Activated CD4-positive, alpha-beta memory T cell treated with anti-CD3 and anti-CD28 coated beads, Interleukin-2, amount 10 ng/mL, durations not matched to agents 7 days and 5 days (primary cell): ENCODE measurements around the gene GAL. TPM values are rescaled to one million over a fixed set of nuclear protein-coding genes. Genes with fewer than 3 reads are reported as not detected.
"Not testable (repeated sequence)": the region's sequence is repeated elsewhere in the genome, so short reads cannot be mapped to it uniquely, and the experiment has no call there.

Source experiments
- CTCF ChIA-PET: fragments of 350-600 bp; sonication (Branson Sonifier 250); formaldehyde crosslinking; loops from one replicate; lab custom pipeline; 2021; ENCODE audit warnings: antibody characterized with exemption, inconsistent platforms; lab: Charles Lee
- POLR2A ChIA-PET: fragments of 350-600 bp; sonication (Branson Sonifier 250); formaldehyde crosslinking; loops from one replicate; lab custom pipeline; 2021; ENCODE audit warnings: antibody characterized with exemption; lab: Charles Lee
- DNase-seq: peaks from one replicate; pipeline ENCODE4 v3.0.0-alpha.2; 2020
- H3K27ac Mint-ChIP-seq: one replicate; pipeline ENCODE4 v1.8.0; 2021; ENCODE audit warnings: mild to moderate bottlenecking, mixed read lengths
- H3K27me3 Mint-ChIP-seq: one replicate; pipeline ENCODE4 v1.8.0; 2021; ENCODE audit warnings: mixed read lengths
- H3K36me3 Mint-ChIP-seq: one replicate; pipeline ENCODE4 v1.8.0; 2021; ENCODE audit warnings: low read depth, mixed read lengths
- H3K4me1 Mint-ChIP-seq: one replicate; pipeline ENCODE4 v1.8.0; 2021; ENCODE audit warnings: mixed read lengths
- H3K4me3 Mint-ChIP-seq: one replicate; pipeline ENCODE4 v1.8.0; 2021; ENCODE audit warnings: mild to moderate bottlenecking, mixed read lengths
- H3K9me3 Mint-ChIP-seq: one replicate; pipeline ENCODE4 v1.8.0; 2021; ENCODE audit warnings: mixed read lengths
- total RNA-seq, 2 experiments: library from RNA; stranded (reverse); gene quantifications; one replicate each; pipeline ENCODE4 v1.2.3, GENCODE V29; 2021

Gene GAL, protein sequence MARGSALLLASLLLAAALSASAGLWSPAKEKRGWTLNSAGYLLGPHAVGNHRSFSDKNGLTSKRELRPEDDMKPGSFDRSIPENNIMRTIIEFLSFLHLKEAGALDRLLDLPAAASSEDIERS
- not detected for total RNA-seq

DNA sequence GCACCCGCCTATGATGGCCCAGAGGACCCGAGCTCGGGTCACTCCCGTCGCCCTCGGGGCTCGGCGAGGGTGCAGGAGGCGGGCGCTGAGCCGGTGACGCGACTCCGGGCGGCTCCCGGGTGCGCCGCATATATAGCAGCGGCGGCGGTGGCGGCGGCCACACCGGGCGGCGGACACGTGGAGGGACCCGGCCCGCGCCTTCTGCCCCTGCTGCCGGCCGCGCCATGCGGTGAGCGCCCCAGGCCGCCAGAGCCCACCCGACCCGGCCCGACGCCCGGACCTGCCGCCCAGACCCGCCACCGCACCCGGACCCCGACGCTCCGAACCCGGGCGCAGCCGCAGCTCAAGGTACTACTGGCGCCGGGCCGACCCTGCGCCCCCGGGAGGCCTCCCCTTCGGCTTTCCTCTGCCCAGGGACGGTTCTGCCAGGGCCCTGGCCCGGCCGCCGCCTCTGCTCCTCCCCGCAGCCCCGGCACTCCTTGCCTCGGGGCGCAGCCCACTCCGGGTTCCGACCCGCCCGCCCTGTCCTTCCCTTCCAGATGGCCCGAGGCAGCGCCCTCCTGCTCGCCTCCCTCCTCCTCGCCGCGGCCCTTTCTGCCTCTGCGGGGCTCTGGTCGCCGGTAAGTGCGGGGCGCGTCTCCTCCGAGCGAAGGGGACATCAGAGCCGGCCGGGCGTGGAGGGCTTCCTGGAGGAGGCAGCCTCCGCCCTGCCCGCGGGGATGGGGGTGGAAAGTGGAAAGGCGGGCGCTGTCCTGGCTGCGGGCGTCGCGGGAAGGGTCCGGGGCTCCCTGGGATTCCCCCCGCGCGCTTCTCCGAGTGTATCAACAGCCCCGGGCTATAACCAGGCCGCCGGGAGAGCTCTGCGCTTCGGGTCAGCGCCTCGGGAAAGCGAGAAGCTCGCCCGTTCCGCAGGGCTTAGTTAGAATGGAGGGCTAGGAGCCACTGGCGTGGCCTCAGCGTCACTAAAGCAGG lies at the start of gene GAL:
GAL (plus strand) TSS at position 160 of the 972 bp plus-strand sequence; CDS start at position 540, 380 bp downstream.
- CTCF ChIA-PET: no interaction called here
- Mint-ChIP-seq H3K36me3 (no peaks in the 10 kb centered on the region), H3K4me3 (no peak within 1 kb of the TSS), H3K4me1 (peaks cover 1% of the 10 kb centered on the region), H3K27me3 (peaks cover 52% of the 10 kb centered on the region), H3K27ac (no peak within 1 kb of the TSS), H3K9me3 (no peaks in the 10 kb centered on the region)
- POLR2A ChIA-PET: no interaction called here
- DNase-seq: no peak

DNA sequence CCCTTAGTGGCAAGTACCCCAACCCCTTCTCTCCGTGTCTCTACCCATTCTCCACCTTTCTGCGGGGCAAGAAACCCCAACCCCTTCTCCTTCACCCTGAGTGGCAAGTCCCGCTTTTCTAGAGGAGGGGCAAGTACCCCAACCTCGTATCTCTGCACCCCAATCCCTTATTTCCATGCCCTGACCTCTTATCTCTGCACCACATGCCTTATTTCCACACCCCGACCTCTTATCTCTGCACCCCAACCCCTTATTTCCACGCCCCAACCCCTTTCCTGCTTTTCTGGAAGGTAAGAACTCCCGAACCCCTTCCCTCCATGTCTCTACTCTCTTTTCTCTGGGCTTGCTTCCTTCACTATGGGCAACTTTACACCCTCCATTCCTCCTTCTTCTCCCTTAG lies 49.7 kb upstream of the GAL start:
- H3K9me3 Mint-ChIP-seq, H3K4me1 Mint-ChIP-seq, H3K27ac Mint-ChIP-seq, H3K4me3 Mint-ChIP-seq, DNase-seq, H3K36me3 Mint-ChIP-seq, CTCF ChIA-PET, POLR2A ChIA-PET: not testable (repeated sequence)
- H3K27me3 Mint-ChIP-seq: peaks cover 23% of the 10 kb centered on the region

DNA sequence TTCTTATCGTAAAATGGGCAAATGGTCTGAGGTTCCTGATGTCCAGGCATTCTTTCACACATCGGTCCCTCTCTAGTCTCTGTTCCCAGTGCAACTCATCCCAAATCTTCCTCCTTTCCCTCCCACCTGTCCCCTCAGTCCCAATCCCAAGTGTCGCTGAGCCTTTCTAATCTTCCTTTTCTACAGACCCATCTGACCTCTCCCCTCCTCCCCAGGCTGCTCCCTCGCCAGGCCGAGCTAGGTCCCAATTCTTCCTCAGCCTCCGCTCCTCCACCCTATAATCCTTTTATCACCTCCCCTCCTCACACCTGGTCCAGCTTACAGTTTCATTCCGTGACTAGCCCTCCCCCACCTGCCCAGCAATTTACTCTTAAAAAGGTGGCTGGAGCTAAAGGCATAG lies 49.2 kb upstream of the GAL start:
- H3K9me3 Mint-ChIP-seq, H3K4me3 Mint-ChIP-seq, POLR2A ChIA-PET, CTCF ChIA-PET, H3K4me1 Mint-ChIP-seq, H3K36me3 Mint-ChIP-seq, H3K27ac Mint-ChIP-seq, DNase-seq: not testable (repeated sequence)
- H3K27me3 Mint-ChIP-seq: peaks cover 23% of the 10 kb centered on the region

DNA sequence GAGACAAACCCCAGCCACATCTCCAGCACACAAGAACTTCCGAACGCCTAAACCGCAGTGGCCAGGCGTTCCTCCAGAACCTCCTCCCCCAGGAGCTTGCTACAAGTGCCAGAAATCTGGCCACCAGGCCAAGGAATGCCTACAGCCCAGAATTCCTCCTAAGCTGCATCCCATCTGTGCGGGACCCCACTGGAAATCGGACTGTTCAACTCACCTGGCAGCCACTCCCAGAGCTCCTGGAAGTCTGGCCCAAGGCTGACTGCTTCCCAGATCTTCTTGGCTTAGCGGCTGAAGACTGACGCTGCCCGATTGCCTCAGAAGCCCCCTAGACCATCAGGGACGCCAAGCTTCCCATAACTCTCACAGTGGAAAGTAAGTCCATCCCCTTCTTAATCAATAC lies 48.5 kb upstream of the GAL start:
- H3K4me1 Mint-ChIP-seq, DNase-seq, H3K36me3 Mint-ChIP-seq, CTCF ChIA-PET, H3K4me3 Mint-ChIP-seq, POLR2A ChIA-PET, H3K27ac Mint-ChIP-seq, H3K9me3 Mint-ChIP-seq: not testable (repeated sequence)
- peaks cover 23% of the 10 kb centered on the region for H3K27me3 Mint-ChIP-seq

DNA sequence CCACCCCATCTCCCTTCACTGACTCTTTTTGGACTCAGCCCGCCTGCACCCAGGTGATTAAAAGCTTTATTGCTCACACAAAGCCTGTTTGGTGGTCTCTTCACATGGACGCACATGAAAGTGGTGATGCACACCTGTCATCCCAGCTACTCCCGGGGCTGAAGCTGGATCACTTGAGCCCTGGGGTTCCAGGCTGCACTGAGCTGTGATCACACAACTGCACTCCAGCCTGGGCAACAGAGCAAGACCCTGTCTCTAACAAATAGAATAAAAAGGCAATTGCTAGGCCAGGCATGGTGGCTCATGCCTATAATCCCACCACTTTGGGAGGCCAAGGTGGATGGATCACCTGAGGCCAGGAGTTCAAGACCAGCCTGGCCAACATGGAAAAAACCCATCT lies 45.0 kb upstream of the GAL start:
- POLR2A ChIA-PET, DNase-seq, H3K4me1 Mint-ChIP-seq, H3K36me3 Mint-ChIP-seq, CTCF ChIA-PET, H3K27ac Mint-ChIP-seq, H3K9me3 Mint-ChIP-seq, H3K4me3 Mint-ChIP-seq: not testable (repeated sequence)
- H3K27me3 Mint-ChIP-seq: peaks cover 23% of the 10 kb centered on the region

DNA sequence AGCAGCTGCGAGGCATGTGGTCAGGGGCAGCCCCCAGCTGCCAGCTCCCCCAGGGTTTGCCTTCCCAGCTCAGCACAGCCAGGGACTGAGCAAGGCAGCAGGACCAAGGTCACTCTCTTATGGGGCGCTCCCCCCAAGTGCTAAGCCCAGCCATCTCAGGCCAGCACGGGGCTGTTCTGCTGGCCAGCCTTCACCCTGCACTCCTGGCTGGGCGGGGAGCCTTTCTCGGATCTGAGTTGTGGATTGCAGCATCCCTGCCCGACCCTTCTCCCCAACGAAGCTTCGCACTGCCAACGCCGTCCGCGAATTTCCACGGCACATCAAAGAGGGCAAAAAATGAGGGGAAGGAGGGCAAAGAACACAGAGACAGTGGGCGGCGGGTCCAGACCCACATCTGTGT lies 42.5 kb upstream of the GAL start:
- peaks cover 15% of the 10 kb centered on the region for H3K27me3 Mint-ChIP-seq
- POLR2A ChIA-PET: no interaction called here
- peaks cover 2% of the 10 kb centered on the region for H3K9me3 Mint-ChIP-seq
- CTCF ChIA-PET: no interaction called here
- no peak for DNase-seq
- no peak overlapping the region for H3K4me3 Mint-ChIP-seq
- H3K4me1 Mint-ChIP-seq: no peaks in the 10 kb centered on the region
- no peak overlapping the region for H3K27ac Mint-ChIP-seq
- H3K36me3 Mint-ChIP-seq: no peaks in the 10 kb centered on the region

DNA sequence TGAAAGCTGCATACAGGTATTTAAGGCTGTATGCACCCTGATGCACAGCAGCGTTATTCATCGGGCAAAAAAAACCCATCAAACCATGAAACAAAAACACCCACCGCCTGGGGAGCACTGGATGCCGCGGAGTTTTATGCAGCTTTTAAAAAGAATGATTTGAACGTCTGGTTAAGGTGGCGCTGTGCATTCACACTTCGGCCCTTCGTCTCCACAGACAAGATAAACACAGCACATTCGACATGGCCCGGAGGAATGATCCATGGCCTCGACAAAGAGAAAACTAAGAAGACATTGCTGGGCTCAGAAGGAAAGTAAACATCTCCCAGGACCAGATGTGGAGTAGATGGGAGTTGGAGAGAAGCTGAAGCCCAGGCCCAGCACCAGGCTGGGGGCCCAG lies 40.8 kb upstream of the GAL start:
- Mint-ChIP-seq H3K27ac (no peak overlapping the region), H3K9me3 (peaks cover 7% of the 10 kb centered on the region), H3K27me3 (peaks cover 20% of the 10 kb centered on the region), H3K4me3 (no peak overlapping the region), H3K4me1 (no peaks in the 10 kb centered on the region), H3K36me3 (no peaks in the 10 kb centered on the region)
- DNase-seq: no peak
- ChIA-PET CTCF (no interaction called here), POLR2A (no interaction called here)

DNA sequence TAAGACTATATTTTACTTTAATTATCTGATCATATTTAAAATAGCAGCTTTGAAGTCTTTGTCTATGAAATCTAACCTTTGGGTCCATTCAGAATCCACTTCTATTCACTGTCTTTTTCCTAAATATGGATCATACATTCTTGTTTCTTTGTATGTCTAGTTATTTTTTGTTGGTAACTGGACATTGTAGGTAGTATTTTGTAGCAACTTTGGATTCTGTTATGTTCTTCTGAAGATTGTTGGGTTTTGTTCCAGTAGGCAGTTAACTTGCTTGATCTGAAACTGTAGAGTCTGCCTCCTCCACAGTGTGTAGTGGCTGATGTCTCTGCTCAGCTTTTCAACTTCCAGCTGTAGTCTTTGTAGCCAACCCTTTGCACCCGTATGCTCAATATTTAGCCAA lies 37.5 kb upstream of the GAL start:
- H3K4me3 Mint-ChIP-seq: no peak overlapping the region
- CTCF ChIA-PET: no interaction called here
- no peaks in the 10 kb centered on the region for H3K4me1 Mint-ChIP-seq
- H3K27ac Mint-ChIP-seq: no peak overlapping the region
- H3K27me3 Mint-ChIP-seq: peaks cover 26% of the 10 kb centered on the region
- H3K9me3 Mint-ChIP-seq: peaks cover 7% of the 10 kb centered on the region
- POLR2A ChIA-PET: no interaction called here
- H3K36me3 Mint-ChIP-seq: no peaks in the 10 kb centered on the region
- no peak for DNase-seq

DNA sequence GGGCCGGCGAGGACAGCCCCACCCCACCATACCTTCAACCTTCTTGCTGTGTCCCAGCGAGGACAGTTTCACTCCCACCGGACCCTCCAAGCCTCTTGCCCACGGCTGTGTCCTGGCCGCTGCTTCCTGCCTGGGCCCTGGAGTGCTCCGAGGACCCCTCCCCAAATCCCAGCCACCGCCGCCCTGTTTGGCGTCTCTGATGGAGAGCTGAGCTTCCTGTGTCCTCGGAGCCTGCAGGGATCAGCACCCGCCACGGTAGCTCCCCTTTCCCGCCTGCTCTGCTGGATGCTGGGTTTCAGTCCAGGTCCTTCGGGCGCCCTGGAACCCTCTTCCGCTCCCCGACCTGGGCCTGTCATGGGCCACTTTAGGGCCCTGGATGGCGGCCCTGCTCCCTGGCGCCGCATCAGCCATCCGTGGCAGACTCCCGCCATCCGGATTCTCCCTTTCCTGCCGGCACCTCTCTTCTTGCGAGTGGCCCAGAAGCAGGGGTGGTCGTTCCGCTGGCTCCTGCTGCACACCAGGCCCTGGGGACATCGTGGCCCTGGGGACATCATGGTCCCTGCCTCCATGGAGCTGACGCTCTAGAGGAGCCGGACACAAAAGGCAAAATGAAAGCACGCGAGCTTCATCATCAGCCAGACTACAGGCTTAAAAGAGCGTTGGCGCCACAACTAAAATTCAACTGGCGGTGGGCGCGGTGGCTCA lies 34.3 kb upstream of the GAL start:
- H3K4me1 Mint-ChIP-seq: no peaks in the 10 kb centered on the region
- no peaks in the 10 kb centered on the region for H3K36me3 Mint-ChIP-seq
- no peak overlapping the region for H3K4me3 Mint-ChIP-seq
- H3K27me3 Mint-ChIP-seq: peaks cover 26% of the 10 kb centered on the region
- peaks cover 5% of the 10 kb centered on the region for H3K9me3 Mint-ChIP-seq
- H3K27ac Mint-ChIP-seq: no peak overlapping the region
- ChIA-PET POLR2A (no interaction called here), CTCF (no interaction called here)
- DNase-seq: no peak

DNA sequence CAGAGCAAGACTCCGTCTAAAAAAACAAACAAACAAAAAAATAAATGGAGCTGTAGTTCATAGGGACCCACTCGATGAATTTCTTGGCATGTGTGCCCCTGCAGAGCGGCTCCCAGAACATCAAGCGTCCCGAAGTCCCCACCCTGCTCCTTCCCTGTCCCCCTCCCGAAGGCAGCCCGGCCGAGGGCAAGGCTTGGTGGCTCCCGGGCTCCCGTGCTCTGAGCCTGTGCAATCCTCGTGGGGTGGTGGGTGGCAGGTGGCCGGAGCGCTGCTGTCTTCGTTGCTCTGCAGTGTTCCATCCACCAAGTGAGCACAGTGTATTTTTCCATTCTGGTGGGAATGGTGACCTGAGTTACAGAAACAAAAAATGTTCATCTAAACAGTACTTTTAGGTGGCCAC lies 33.5 kb upstream of the GAL start:
- DNase-seq: no peak
- H3K4me3 Mint-ChIP-seq: no peak overlapping the region
- H3K9me3 Mint-ChIP-seq: peaks cover 5% of the 10 kb centered on the region
- ChIA-PET CTCF (no interaction called here), POLR2A (no interaction called here)
- peaks cover 28% of the 10 kb centered on the region for H3K27me3 Mint-ChIP-seq
- no peaks in the 10 kb centered on the region for H3K36me3 Mint-ChIP-seq
- H3K4me1 Mint-ChIP-seq: no peaks in the 10 kb centered on the region
- H3K27ac Mint-ChIP-seq: no peak overlapping the region

DNA sequence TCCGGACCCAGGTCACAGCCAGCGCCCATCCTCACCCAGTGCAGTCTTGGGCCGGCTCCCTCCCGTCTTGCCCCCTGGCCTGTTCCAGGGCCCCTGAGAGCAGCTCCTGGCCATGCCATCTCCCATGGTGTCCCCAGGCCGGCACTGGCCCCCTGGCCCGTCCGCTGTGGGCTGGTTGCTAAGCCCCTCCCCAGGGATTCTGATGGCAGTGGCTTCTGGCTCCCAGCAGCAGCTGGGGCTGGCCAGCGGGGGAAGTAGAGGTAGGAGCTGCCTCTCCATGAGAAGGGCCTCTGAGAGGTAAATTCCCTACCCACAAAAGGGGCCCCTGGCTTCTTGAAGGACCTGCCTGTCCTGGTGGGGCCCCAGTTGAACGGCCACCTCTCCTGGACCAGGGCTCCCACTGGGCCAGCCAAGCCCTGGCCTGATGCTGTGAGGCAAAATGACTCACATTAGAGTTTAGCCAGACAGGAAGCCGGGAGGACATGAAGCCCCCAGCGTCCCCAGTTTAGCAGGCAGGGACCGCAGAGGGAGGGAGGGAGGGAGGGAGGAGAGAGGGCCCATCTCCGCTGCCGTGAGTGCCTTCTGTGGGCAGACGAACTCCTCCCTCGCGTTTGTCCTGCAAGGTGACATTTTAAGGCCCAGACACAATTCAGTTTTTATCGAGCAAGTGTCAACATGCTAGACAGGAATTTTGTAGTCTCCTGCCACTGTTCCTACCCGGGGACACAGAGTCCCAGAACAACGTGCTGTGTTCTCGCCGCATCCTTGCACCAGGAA lies 32.9 kb upstream of the GAL start:
- CTCF ChIA-PET: no interaction called here

DNA sequence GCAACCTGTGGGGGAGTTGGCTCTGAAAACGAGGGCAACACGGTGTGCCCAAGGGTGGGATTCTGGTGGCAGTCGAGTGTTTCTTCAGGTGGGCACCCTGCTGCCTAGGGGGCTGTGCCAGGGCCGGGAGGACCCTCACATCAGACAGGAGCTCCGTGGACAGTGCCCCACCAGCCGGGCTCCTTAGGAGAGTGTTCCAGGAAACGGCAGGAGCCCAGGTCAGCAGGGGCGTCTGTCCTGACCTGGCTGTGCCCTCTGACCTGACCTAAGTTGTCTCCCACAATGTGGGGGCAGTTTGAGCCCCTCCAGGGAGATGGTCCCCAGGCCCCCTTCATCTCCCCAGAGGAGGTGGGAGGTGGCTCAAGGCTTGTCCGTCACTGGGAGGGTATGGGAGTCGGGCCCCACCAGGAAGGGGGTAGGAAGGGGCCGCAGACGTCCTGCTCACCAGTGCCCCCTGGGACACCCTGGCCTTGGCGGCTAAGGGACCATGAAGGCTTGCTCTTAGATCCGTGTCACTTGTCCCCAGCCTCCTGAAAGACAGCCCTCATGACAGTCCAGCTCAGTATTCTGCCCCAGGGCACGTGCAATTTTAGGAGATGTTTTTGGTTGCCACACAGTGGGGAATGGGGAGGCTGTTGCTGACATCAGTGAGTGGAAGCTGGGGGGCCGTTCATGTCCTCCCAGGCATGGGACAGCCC lies 32.2 kb upstream of the GAL start:
- ChIA-PET CTCF (no interaction called here), POLR2A (no interaction called here)
- Mint-ChIP-seq H3K4me3 (no peak overlapping the region), H3K27me3 (peaks cover 17% of the 10 kb centered on the region), H3K27ac (no peak overlapping the region), H3K4me1 (no peaks in the 10 kb centered on the region), H3K9me3 (peaks cover 5% of the 10 kb centered on the region), H3K36me3 (no peaks in the 10 kb centered on the region)
- no peak for DNase-seq

More for the DNA sequence above, 32.9 kb upstream of the GAL start:
- no peak overlapping the region for H3K4me3 Mint-ChIP-seq
- no peak overlapping the region for H3K27ac Mint-ChIP-seq
- H3K27me3 Mint-ChIP-seq: peaks cover 23% of the 10 kb centered on the region
- peaks cover 5% of the 10 kb centered on the region for H3K9me3 Mint-ChIP-seq
- DNase-seq: no peak
- H3K36me3 Mint-ChIP-seq: no peaks in the 10 kb centered on the region
- no peaks in the 10 kb centered on the region for H3K4me1 Mint-ChIP-seq
- POLR2A ChIA-PET: no interaction called here
